ENCODE measurements around the gene SPG7.

- no peak for TF ChIP-seq CTCF (IDR thresholded peaks at IDR 0.05; ENCODE audit: low read length)
- TF ChIP-seq EZH2phosphoT487 (IDR thresholded peaks at IDR 0.05; ENCODE audit: low read length), result no peak
- no peak for TF ChIP-seq EZH2 (optimal IDR thresholded peaks at IDR 0.05; ENCODE audit: low read depth, low read length)
These were observed 26.1 kb downstream of the SPG7 start for GRCh38 chr16:89534252-89534756.

All from MM.1S (cell line).